GM10266 (cell line): ENCODE measurements around the gene FRMD4A.

ENCODE experiments used
- DNase-seq: peaks from one replicate; pipeline ENCODE4 v3.0.0; 2012; ENCODE audit errors: extremely low spot score
- CTCF ChIP-seq: IDR thresholded peaks from 2 replicates; pipeline ENCODE4 v1.5.1; 2012; ENCODE audit warnings: mild to moderate bottlenecking, low read depth; ENCODE audit not compliant: control insufficient read depth, insufficient read depth; ENCODE audit errors: missing control alignments

FRMD4A gene

GRCh38 chr10:13636776-13637175 is 693.9 kb downstream of the FRMD4A start:
- TF ChIP-seq CTCF: no peak
- no peak for DNase-seq

GRCh38 chr10:13634207-13634606 is 696.5 kb downstream of the FRMD4A start:
- TF ChIP-seq CTCF: no peak
- no peak for DNase-seq

- TF ChIP-seq CTCF: no peak
- no peak for DNase-seq
Observed at GRCh38 chr10:13633689-13634088, 697.0 kb downstream of the FRMD4A start.

- no peak for TF ChIP-seq CTCF
- DNase-seq: no peak
Observed at GRCh38 chr10:13632884-13633440, 697.8 kb downstream of the FRMD4A start.

GRCh38 chr10:13632440-13632839 is 698.3 kb downstream of the FRMD4A start:
- no peak for TF ChIP-seq CTCF
- no peak for DNase-seq

- no peak for DNase-seq
- no peak for TF ChIP-seq CTCF
Observed at GRCh38 chr10:13631594-13631993, 699.1 kb downstream of the FRMD4A start.

- DNase-seq: no peak
- TF ChIP-seq CTCF: no peak
Observed at GRCh38 chr10:13630231-13630630, 700.5 kb downstream of the FRMD4A start.

- DNase-seq: no peak
- TF ChIP-seq CTCF: no peak
Observed at GRCh38 chr10:13629116-13629515, 701.6 kb downstream of the FRMD4A start.
